ENCODE results near the gene DPH2. TPM values are rescaled to one million over a fixed set of nuclear protein-coding genes. Genes with fewer than 3 reads are reported as not detected.

Gene DPH2
- polyA plus RNA-seq, 2 of the 4 experiments (the other 2 are of a cell fraction) = 38.8 to 41.7 TPM

- TF ChIP-seq, protein P1, sequence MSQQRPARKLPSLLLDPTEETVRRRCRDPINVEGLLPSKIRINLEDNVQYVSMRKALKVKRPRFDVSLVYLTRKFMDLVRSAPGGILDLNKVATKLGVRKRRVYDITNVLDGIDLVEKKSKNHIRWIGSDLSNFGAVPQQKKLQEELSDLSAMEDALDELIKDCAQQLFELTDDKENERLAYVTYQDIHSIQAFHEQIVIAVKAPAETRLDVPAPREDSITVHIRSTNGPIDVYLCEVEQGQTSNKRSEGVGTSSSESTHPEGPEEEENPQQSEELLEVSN (IDR thresholded peaks at IDR 0.05; ENCODE audit: borderline replicate concordance, low read depth) = peak; percentile 56
- TF ChIP-seq, protein P2, sequence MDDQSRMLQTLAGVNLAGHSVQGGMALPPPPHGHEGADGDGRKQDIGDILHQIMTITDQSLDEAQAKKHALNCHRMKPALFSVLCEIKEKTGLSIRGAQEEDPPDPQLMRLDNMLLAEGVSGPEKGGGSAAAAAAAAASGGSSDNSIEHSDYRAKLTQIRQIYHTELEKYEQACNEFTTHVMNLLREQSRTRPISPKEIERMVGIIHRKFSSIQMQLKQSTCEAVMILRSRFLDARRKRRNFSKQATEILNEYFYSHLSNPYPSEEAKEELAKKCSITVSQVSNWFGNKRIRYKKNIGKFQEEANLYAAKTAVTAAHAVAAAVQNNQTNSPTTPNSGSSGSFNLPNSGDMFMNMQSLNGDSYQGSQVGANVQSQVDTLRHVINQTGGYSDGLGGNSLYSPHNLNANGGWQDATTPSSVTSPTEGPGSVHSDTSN (IDR thresholded peaks at IDR 0.05) = no peak
- TF ChIP-seq, protein P3, sequence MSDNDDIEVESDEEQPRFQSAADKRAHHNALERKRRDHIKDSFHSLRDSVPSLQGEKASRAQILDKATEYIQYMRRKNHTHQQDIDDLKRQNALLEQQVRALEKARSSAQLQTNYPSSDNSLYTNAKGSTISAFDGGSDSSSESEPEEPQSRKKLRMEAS (IDR thresholded peaks at IDR 0.05) = peak; percentile 97
- TF ChIP-seq, protein P4, sequence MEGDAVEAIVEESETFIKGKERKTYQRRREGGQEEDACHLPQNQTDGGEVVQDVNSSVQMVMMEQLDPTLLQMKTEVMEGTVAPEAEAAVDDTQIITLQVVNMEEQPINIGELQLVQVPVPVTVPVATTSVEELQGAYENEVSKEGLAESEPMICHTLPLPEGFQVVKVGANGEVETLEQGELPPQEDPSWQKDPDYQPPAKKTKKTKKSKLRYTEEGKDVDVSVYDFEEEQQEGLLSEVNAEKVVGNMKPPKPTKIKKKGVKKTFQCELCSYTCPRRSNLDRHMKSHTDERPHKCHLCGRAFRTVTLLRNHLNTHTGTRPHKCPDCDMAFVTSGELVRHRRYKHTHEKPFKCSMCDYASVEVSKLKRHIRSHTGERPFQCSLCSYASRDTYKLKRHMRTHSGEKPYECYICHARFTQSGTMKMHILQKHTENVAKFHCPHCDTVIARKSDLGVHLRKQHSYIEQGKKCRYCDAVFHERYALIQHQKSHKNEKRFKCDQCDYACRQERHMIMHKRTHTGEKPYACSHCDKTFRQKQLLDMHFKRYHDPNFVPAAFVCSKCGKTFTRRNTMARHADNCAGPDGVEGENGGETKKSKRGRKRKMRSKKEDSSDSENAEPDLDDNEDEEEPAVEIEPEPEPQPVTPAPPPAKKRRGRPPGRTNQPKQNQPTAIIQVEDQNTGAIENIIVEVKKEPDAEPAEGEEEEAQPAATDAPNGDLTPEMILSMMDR (IDR thresholded peaks at IDR 0.05) = peak; percentile 55
- peak; percentile 24; the same call in 1 of the 3 replicates for TF ChIP-seq BCL3 (IDR thresholded peaks at IDR 0.05)
- TF ChIP-seq, protein P5, sequence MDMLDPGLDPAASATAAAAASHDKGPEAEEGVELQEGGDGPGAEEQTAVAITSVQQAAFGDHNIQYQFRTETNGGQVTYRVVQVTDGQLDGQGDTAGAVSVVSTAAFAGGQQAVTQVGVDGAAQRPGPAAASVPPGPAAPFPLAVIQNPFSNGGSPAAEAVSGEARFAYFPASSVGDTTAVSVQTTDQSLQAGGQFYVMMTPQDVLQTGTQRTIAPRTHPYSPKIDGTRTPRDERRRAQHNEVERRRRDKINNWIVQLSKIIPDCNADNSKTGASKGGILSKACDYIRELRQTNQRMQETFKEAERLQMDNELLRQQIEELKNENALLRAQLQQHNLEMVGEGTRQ (IDR thresholded peaks at IDR 0.05) = peak; percentile 82
These were observed 23.4 kb upstream of the DPH2 start, which contains the start of gene IPO13 (continued) for GRCh38 chr1:43946236-43947060.

DNA sequence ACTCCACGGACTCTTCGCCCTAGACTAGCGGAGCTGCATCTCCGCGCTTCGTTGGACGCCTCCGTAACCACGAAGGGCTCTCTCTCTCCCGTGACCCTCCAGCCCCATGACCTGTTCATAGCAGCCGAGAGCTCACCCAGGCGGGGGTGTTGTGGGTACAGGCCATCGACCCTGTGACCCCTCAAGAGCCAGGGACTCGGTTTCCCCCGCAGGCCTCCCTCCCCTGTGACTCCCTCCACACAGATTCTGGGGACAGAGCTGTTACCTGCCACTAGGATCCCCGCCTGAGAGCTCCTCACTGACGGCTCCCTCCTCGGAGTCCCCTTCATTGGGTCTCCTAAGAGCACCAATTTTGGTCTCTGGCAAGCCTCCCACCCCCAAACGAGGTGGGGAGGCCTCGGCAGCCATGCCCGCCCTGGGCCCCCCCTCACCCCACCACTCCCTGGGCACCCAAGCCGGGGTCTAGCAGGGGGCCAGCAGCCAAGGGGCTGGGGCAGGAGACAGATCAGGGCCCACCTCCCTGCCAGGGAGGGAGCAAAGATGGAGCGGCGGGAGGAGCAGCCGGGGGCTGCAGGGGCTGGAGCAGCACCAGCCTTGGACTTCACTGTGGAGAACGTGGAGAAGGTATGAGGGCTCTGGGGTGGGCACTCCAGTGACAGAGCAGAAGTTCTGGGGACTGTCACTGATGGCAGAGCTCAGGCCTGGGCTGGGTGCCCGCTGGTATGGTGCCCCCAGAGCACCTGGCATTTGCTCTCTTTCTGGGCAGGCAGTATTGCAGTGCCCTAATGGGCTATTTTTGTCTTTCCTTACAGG, 22.5 kb upstream of the DPH2 start:
- Histone ChIP-seq H3K27ac (peak overlapping the region; percentile 94 to 97), H3K4me3 (peak overlapping the region; percentile 68)
- peak in 1 of 2 experiments; percentile 51; a peak in 2 of 6 replicates for ATAC-seq

More for the DNA sequence above, 22.5 kb upstream of the DPH2 start:
- TF ChIP-seq, protein P5 (IDR thresholded peaks at IDR 0.05) = no peak
- no peak for TF ChIP-seq BHLHE40 (IDR thresholded peaks at IDR 0.05; ENCODE audit: low read depth, low read length)
- no peak for TF ChIP-seq FOSL2 (IDR thresholded peaks at IDR 0.05)
- no peak for TF ChIP-seq FOSL2 (CRISPR knock-in tag; IDR thresholded peaks at IDR 0.05)
- no peak for TF ChIP-seq NPAS2 (CRISPR knock-in tag; IDR thresholded peaks at IDR 0.05; ENCODE audit: borderline replicate concordance)
- TF ChIP-seq ESRRA (IDR thresholded peaks at IDR 0.05; ENCODE audit: borderline replicate concordance, low read length) = no peak
- no peak for TF ChIP-seq BCL3 (IDR thresholded peaks at IDR 0.05)
- TF ChIP-seq PHF8 (IDR thresholded peaks at IDR 0.05; ENCODE audit: borderline replicate concordance, low read depth) = no peak
- TF ChIP-seq ZC3H11A (IDR thresholded peaks at IDR 0.05) = no peak
- no peak for TF ChIP-seq HOXB13 (CRISPR knock-in tag; IDR thresholded peaks at IDR 0.05; ENCODE audit: low read depth)
- TF ChIP-seq MAFK (IDR thresholded peaks at IDR 0.05; ENCODE audit: partially characterized antibody) = no peak
- TF ChIP-seq, protein P6, sequence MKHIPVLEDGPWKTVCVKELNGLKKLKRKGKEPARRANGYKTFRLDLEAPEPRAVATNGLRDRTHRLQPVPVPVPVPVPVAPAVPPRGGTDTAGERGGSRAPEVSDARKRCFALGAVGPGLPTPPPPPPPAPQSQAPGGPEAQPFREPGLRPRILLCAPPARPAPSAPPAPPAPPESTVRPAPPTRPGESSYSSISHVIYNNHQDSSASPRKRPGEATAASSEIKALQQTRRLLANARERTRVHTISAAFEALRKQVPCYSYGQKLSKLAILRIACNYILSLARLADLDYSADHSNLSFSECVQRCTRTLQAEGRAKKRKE (CRISPR knock-in tag; IDR thresholded peaks at IDR 0.05; ENCODE audit: low read depth) = no peak
- TF ChIP-seq ZSCAN20 (CRISPR knock-in tag; IDR thresholded peaks at IDR 0.05) = no peak
- TF ChIP-seq RNF2 (IDR thresholded peaks at IDR 0.05; ENCODE audit: borderline replicate concordance, low read depth) = no peak
- no peak for TF ChIP-seq CBX8 (IDR thresholded peaks at IDR 0.05)
- no peak for TF ChIP-seq MAZ (IDR thresholded peaks at IDR 0.05; ENCODE audit: borderline replicate concordance, low read depth, low read length)
- TF ChIP-seq, protein P2 (IDR thresholded peaks at IDR 0.05) = no peak
- TF ChIP-seq HEYL (CRISPR knock-in tag; IDR thresholded peaks at IDR 0.05) = no peak
- FAIRE-seq (no peak), DNase-seq (ENCODE audit: low read depth in 1 of 2, low spot score in 1 of 2) (no peak)
- H3K4me2 ChIP-seq = peak overlapping the region; percentile 87
- ChIA-PET POLR2A (no interaction called here), CTCF (interaction anchor here (0.6 to 7.4 kb wide), 6 partner anchors 12 to 275 kb away, joined by 3 to 69 read pairs (median 3); partner anchors contain the start of gene DPH2)
- H3K4me1 ChIP-seq = peaks cover 13% of the 10 kb centered on the region; the same call in 1 of the 3 replicates
- 0% methylated on average over 3 of the region's 27 CpGs for WGBS (ENCODE audit: missing lambda C conversion rate)
- H3K9me3 ChIP-seq = no peaks in the 10 kb centered on the region
